Measurements from ENCODE around the gene PNKD. TPM values are rescaled to one million over a fixed set of nuclear protein-coding genes. Genes with fewer than 3 reads are reported as not detected.

The PNKD gene
- total and polyA plus RNA-seq, 2 of the 8 experiments (the other 6 are each of a cell fraction or from before 2014, with no cell fraction given), result 43.9 to 65.4 TPM

GRCh38 chr2:218354850-218355443 lies 84.6 kb downstream of the PNKD start (continued):
- TF ChIP-seq CHD7 (IDR thresholded peaks at IDR 0.05; ENCODE audit: insufficient replicate concordance, low read length) (no peak), TBP (IDR thresholded peaks at IDR 0.05; ENCODE audit: low read depth, low read length) (no peak), SP2 (IDR thresholded peaks at IDR 0.05; ENCODE audit: low read length) (no peak), RAD21 (IDR thresholded peaks at IDR 0.05 in 1 of 2, conservative IDR thresholded peaks at IDR 0.05 in 1 of 2; ENCODE audit: low read depth in 2 of 2, low read length in 2 of 2) (no peak), ASH2L (IDR thresholded peaks at IDR 0.05; ENCODE audit: low read length) (no peak), SP4 (IDR thresholded peaks at IDR 0.05; ENCODE audit: low read length) (no peak), ZNF274 (IDR thresholded peaks at IDR 0.05; ENCODE audit: borderline replicate concordance, extremely low read depth, low read length) (no peak), SAP30 (IDR thresholded peaks at IDR 0.05; ENCODE audit: insufficient read depth, insufficient replicate concordance, low read length) (no peak), SP1 (IDR thresholded peaks at IDR 0.05; ENCODE audit: low read depth, low read length) (no peak), BCL11A (IDR thresholded peaks at IDR 0.05; ENCODE audit: low read depth in 2 of 2, low read length in 2 of 2) (no peak), CBX5 (IDR thresholded peaks at IDR 0.05; ENCODE audit: low read depth, low read length) (no peak)
